HL-60/S4 treated with retinoic acid at 250 ng/mL for 4 days and 3 days (cell line): ENCODE measurements around the gene S100PBP.

Source experiments
- in situ Hi-C: fragments of 300-500 bp; cut with MboI; formaldehyde crosslinking; loops from 2 replicates; pipeline ENCODE4 v1.7.0; 2022; ENCODE audit warnings: low sequenced_read_pairs

The S100PBP gene

GRCh38 chr1:32817159-32817814 lies at the start of gene S100PBP, which contains the start of gene YARS1:
S100PBP (plus strand) TSS chr1:32817653; CDS start chr1:32826100, 8,447 bp downstream.
YARS1 (minus strand) TSS chr1:32817358; CDS start chr1:32817244, 114 bp downstream.
- in situ Hi-C loops, result no loop called here

GRCh38 chr1:32768110-32768850 lies 49.2 kb upstream of the S100PBP start:
- in situ Hi-C loops, result no loop called here

GRCh38 chr1:32769524-32770220 lies 47.8 kb upstream of the S100PBP start:
- in situ Hi-C loops, result no loop called here

- in situ Hi-C loops, result no loop called here
Observed at GRCh38 chr1:32770221-32770731, 47.2 kb upstream of the S100PBP start.

- in situ Hi-C loops, result no loop called here
Observed at GRCh38 chr1:32770741-32771548, 46.5 kb upstream of the S100PBP start.

GRCh38 chr1:32771561-32772280 lies 45.7 kb upstream of the S100PBP start:
- in situ Hi-C loops, result no loop called here

GRCh38 chr1:32772281-32773017 lies 45.0 kb upstream of the S100PBP start:
- in situ Hi-C loops, result no loop called here

GRCh38 chr1:32773018-32773763 lies 44.3 kb upstream of the S100PBP start:
- in situ Hi-C loops, result no loop called here

- in situ Hi-C loops, result no loop called here
Observed at GRCh38 chr1:32773764-32774463, 43.5 kb upstream of the S100PBP start.

- in situ Hi-C loops, result no loop called here
Observed at GRCh38 chr1:32774464-32774808, 43.0 kb upstream of the S100PBP start.

- in situ Hi-C loops, result no loop called here
Observed at GRCh38 chr1:32774950-32775634, 42.4 kb upstream of the S100PBP start.

GRCh38 chr1:32775640-32776337 lies 41.7 kb upstream of the S100PBP start:
- in situ Hi-C loops, result no loop called here

GRCh38 chr1:32779242-32779641 lies 38.2 kb upstream of the S100PBP start:
- in situ Hi-C loops, result no loop called here

GRCh38 chr1:32780005-32780404 lies 37.4 kb upstream of the S100PBP start:
- in situ Hi-C loops, result no loop called here

- in situ Hi-C loops, result no loop called here
Observed at GRCh38 chr1:32780628-32781234, 36.7 kb upstream of the S100PBP start.

- in situ Hi-C loops, result no loop called here
Observed at GRCh38 chr1:32782086-32782485, 35.4 kb upstream of the S100PBP start.

GRCh38 chr1:32783851-32784250 lies 33.6 kb upstream of the S100PBP start:
- in situ Hi-C loops, result no loop called here
